NT2/D1 (cell line): Measurements from ENCODE around the gene RNASE2.

ENCODE experiments used
- SUZ12 ChIP-seq: IDR thresholded peaks from 2 replicates; pipeline ENCODE4 v1.6.1; 2011; ENCODE audit not compliant: insufficient read length, insufficient read depth; ENCODE audit errors: extremely low read depth
- YY1 ChIP-seq: IDR thresholded peaks from 2 replicates; pipeline ENCODE4 v1.6.1; 2011; ENCODE audit not compliant: insufficient read length, insufficient read depth

DNA sequence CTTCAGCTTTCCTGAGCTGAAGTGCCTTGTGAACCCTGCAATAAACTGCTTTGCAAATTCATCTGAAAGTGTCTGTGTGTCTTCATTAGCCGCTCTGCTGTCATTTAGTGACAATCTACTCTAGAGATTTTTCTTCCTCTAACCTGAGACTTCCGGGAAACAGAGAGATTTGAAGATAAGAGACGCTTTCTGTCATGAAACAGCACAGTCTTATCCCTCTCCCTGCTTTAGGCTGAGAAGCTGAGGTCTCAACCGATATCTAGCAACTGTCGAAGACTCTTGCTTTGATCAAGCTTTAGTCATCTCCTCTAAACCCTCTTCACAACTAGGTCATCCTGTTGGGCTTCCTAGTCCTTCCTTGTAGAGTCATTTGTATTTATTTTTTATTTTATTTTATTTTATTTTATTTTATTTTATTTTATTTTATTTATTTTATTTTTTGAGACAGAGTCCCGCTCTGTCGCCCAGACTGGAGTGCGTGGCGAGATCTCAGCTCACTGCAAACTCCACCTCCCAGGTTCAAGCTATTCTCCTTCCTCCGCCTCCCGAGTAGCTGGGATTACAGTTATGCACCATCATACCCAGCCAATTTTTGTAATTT is 1.2 kb downstream of the RNASE2 start:
- TF ChIP-seq YY1 (no peak), SUZ12 (no peak)
